ENCODE data around the gene OVOL2. TPM values are rescaled to one million over a fixed set of nuclear protein-coding genes. Genes with fewer than 3 reads are reported as not detected.

Gene OVOL2
- total RNA-seq, 1 experiment from 2014 or later, result not detected

DNA sequence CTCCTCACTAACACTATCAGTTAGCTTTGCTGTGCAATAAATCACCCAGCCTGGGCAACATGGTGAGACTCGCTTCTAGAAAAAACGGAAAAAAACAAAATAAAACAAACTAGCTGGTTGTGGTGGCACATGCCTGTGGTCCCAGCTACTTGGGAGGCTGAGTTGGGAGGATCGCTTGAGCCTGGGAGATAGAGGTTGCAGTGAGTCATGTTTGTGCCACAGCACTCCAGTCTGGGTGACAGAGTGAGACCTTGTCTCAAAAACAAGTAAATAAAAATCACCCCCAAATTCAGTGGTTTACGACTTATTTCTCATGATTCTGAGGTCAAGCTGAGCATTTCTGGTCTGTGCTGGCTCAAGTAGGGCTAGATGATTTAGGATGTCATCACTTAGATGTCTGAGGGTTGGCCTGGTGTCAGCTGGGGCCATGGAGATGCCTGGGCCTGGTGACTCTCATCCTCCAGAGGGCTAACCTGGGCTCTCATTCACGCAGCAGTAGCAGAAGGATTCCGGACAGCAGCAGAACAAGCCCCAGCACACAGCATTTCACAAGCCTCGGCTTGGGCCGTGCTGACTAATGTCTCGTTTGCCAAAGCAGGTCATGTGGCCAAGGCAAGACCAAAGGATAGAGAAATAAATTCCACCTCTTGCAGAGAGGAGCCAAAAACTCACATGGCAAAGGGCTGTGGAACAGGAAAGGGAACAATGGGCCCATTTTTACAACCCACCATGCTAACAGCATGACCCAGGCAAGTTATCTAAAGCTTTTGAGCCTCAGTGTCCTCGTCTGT lies 56.4 kb downstream of the OVOL2 start:
- TF ChIP-seq EZH2 (IDR thresholded peaks at IDR 0.05; ENCODE audit: borderline replicate concordance, low read depth, low read length, poor library complexity, severe bottlenecking) (no peak), CTCF (conservative IDR thresholded peaks at IDR 0.05; ENCODE audit: low read depth, low read length) (no peak)
- Histone ChIP-seq H3K27me3 (replicated peaks; ENCODE audit: insufficient read depth, low read depth, low read length, poor library complexity) (no peaks in the 10 kb centered on the region), H3K4me3 (ENCODE audit: low read depth, low read length, poor library complexity, severe bottlenecking) (no peak overlapping the region), H3K27ac (ENCODE audit: low read depth, low read length, poor library complexity, severe bottlenecking) (no peak overlapping the region), H3K9me3 (ENCODE audit: low read depth, low read length, poor library complexity, severe bottlenecking) (no peaks in the 10 kb centered on the region), H3K4me1 (ENCODE audit: insufficient read depth, low read length, poor library complexity, severe bottlenecking) (no peaks in the 10 kb centered on the region), H3K36me3 (ENCODE audit: insufficient read depth, low read length, poor library complexity, severe bottlenecking) (no peaks in the 10 kb centered on the region)
- DNase-seq (ENCODE audit: low spot score), result no peak
- intact Hi-C loops (cut with micrococcal nuclease; ENCODE audit: unreplicated experiment), result no loop called here
- ChIA-PET CTCF (interaction anchor here (0.7 kb wide), 1 partner anchor 53 kb away, joined by 4 read pairs; no protein-coding TSS in a partner anchor), POLR2A (ENCODE audit: low non-redundant PET) (no interaction called here)
- no TSS peak for BruUV-seq (replicated peaks)

GRCh38 chr20:17999566-17999965 lies 58.1 kb downstream of the OVOL2 start:
- Histone ChIP-seq H3K27me3 (replicated peaks; ENCODE audit: insufficient read depth, low read depth, low read length, poor library complexity) (no peaks in the 10 kb centered on the region), H3K4me1 (ENCODE audit: insufficient read depth, low read length, poor library complexity, severe bottlenecking) (peaks cover 7% of the 10 kb centered on the region), H3K27ac (ENCODE audit: low read depth, low read length, poor library complexity, severe bottlenecking) (no peak overlapping the region), H3K9me3 (ENCODE audit: low read depth, low read length, poor library complexity, severe bottlenecking) (no peaks in the 10 kb centered on the region), H3K4me3 (ENCODE audit: low read depth, low read length, poor library complexity, severe bottlenecking) (no peak overlapping the region), H3K36me3 (ENCODE audit: insufficient read depth, low read length, poor library complexity, severe bottlenecking) (no peaks in the 10 kb centered on the region)
- intact Hi-C loops (cut with micrococcal nuclease; ENCODE audit: unreplicated experiment), result loop anchor here (5.0 to 10.0 kb wide), 5 partner anchors 278 to 1197 kb away; partner anchors contain the start of gene BFSP1
- DNase-seq (ENCODE audit: low spot score), result no peak
- POLR2A ChIA-PET (ENCODE audit: low non-redundant PET), result interaction anchor here (0.6 kb wide), 1 partner anchor 10 kb away, joined by 3 read pairs; no protein-coding TSS in a partner anchor
- no peak for TF ChIP-seq EZH2 (IDR thresholded peaks at IDR 0.05; ENCODE audit: borderline replicate concordance, low read depth, low read length, poor library complexity, severe bottlenecking)
- CTCF ChIA-PET, result no interaction called here
- no TSS peak for BruUV-seq (replicated peaks)

DNA sequence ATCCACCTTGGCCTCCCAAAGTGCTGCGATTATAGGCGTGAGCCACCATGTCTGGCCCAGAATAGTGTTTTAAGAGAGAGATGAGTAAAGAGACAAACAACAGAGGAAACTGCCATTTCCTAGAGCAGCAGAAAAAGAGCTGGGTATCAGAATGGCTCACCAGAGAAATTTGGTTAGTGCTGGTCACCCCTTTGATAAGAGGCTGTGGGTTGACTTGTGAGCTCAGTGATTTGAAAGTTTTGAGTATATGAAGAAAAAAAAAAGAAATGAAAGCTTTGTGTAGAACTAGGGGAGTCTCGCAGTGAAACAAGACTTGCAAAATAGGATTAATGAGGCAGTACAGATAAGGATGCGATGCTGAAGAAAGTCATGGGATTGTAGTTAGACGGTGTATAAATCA lies 59.3 kb downstream of the OVOL2 start:
- no peak overlapping the region for H3K27ac ChIP-seq (ENCODE audit: low read depth, low read length, poor library complexity, severe bottlenecking)
- intact Hi-C loops (cut with micrococcal nuclease; ENCODE audit: unreplicated experiment), result loop anchor here (5.0 to 10.0 kb wide), 5 partner anchors 279 to 1196 kb away; partner anchors contain the start of gene BFSP1
- H3K4me1 ChIP-seq (ENCODE audit: insufficient read depth, low read length, poor library complexity, severe bottlenecking), result peaks cover 7% of the 10 kb centered on the region
- no TSS peak for BruUV-seq (replicated peaks)
- no peak for DNase-seq (ENCODE audit: low spot score)
- H3K4me3 ChIP-seq (ENCODE audit: low read depth, low read length, poor library complexity, severe bottlenecking), result no peak overlapping the region
- POLR2A ChIA-PET (ENCODE audit: low non-redundant PET), result no interaction called here
- H3K27me3 ChIP-seq (replicated peaks; ENCODE audit: insufficient read depth, low read depth, low read length, poor library complexity), result no peaks in the 10 kb centered on the region
- no peaks in the 10 kb centered on the region for H3K9me3 ChIP-seq (ENCODE audit: low read depth, low read length, poor library complexity, severe bottlenecking)
- no peaks in the 10 kb centered on the region for H3K36me3 ChIP-seq (ENCODE audit: insufficient read depth, low read length, poor library complexity, severe bottlenecking)
- TF ChIP-seq CTCF (conservative IDR thresholded peaks at IDR 0.05; ENCODE audit: low read depth, low read length) (no peak), EZH2 (IDR thresholded peaks at IDR 0.05; ENCODE audit: borderline replicate concordance, low read depth, low read length, poor library complexity, severe bottlenecking) (no peak)
- CTCF ChIA-PET, result interaction anchor here (0.6 kb wide), 1 partner anchor 17 kb away, joined by 4 read pairs; no protein-coding TSS in a partner anchor
